Measurements from ENCODE around the gene DNAH14. TPM values are rescaled to one million over a fixed set of nuclear protein-coding genes. Genes with fewer than 3 reads are reported as not detected.

DNAH14 gene
- total RNA-seq, 1 experiment from 2014 or later: 39.7 TPM

GRCh38 chr1:225113265-225113664 lies 183.8 kb downstream of the DNAH14 start:
- H3K27ac Mint-ChIP-seq: no peak overlapping the region
- DNase-seq: no peak
- no peaks in the 10 kb centered on the region for H3K79me2 ChIP-seq (ENCODE audit: insufficient read depth, low read length)
- no peak overlapping the region for H3K18ac ChIP-seq (ENCODE audit: insufficient read length, low read depth, low read length)
- no peaks in the 10 kb centered on the region for H3K27me3 Mint-ChIP-seq (ENCODE audit: low read depth)
- H2AFZ ChIP-seq (ENCODE audit: low read length): no peak overlapping the region
- H3K14ac ChIP-seq (ENCODE audit: insufficient read depth, low read length): no peak overlapping the region
- no peak overlapping the region for H4K8ac ChIP-seq (replicated peaks; ENCODE audit: insufficient read length, low read depth, low read length)
- H3K4me1 Mint-ChIP-seq: no peaks in the 10 kb centered on the region
- H3K56ac ChIP-seq (ENCODE audit: insufficient read length, low read depth, low read length): no peak overlapping the region
- H3K79me1 ChIP-seq (ENCODE audit: insufficient read depth, low read depth, low read length, poor library complexity, severe bottlenecking): no peaks in the 10 kb centered on the region
- no peaks in the 10 kb centered on the region for H3K4me1 ChIP-seq (ENCODE audit: insufficient read depth, low read length)
- H2BK15ac ChIP-seq (ENCODE audit: low read depth, low read length): no peak overlapping the region
- no peak overlapping the region for H3K9ac ChIP-seq (ENCODE audit: extremely low read depth, insufficient read length, low read length)
- no peaks in the 10 kb centered on the region for H3K23me2 ChIP-seq (ENCODE audit: insufficient read length, low read depth, low read length, poor library complexity, severe bottlenecking)
- H3K9me3 ChIP-seq (ENCODE audit: control insufficient read depth, low read depth, low read length): no peaks in the 10 kb centered on the region
- no peak overlapping the region for H4K5ac ChIP-seq (ENCODE audit: insufficient read length, low read depth, low read length)
- no peak overlapping the region for H3K4ac ChIP-seq (ENCODE audit: low read depth, low read length)
- no peak overlapping the region for H4K91ac ChIP-seq (ENCODE audit: insufficient read length, low read depth, low read length)
- H2BK5ac ChIP-seq (ENCODE audit: insufficient read length, low read length): no peak overlapping the region
- no peak overlapping the region for H2BK20ac ChIP-seq (ENCODE audit: low read depth, low read length, poor library complexity, severe bottlenecking)
- no peak overlapping the region for H2BK12ac ChIP-seq (ENCODE audit: insufficient read length, low read depth, low read length)
- no peak overlapping the region for H3K27ac ChIP-seq (ENCODE audit: insufficient read length, low read depth, low read length)
- H3K27me3 ChIP-seq (ENCODE audit: insufficient read depth, low read length): no peaks in the 10 kb centered on the region
- no peak overlapping the region for H3K4me3 Mint-ChIP-seq
- no peak overlapping the region for H2AK5ac ChIP-seq (ENCODE audit: insufficient read length, low read length)
- no peak overlapping the region for H3K23ac ChIP-seq (ENCODE audit: insufficient read length, low read depth, low read length)
- H3K9me3 Mint-ChIP-seq: peaks cover 0 to 6% of the 10 kb centered on the region in 2 experiments; a peak in 2 of 5 replicates
- H2BK120ac ChIP-seq (ENCODE audit: low read depth, low read length, poor library complexity, severe bottlenecking): no peak overlapping the region
- peaks cover 0 to 2% (median 0%) of the 10 kb centered on the region in 3 experiments; a peak in 2 of 7 replicates for H3K36me3 Mint-ChIP-seq (ENCODE audit: insufficient read depth in 1 of 3, low read depth in 3 of 3)
- no peaks in the 10 kb centered on the region for H4K20me1 ChIP-seq (ENCODE audit: control insufficient read depth, insufficient read depth, insufficient read length)
- no peak overlapping the region for H3K4me2 ChIP-seq (ENCODE audit: insufficient read depth, insufficient read length, low read length)
- no CpG with 5 or more reads among the region's 1 CpG for WGBS (ENCODE audit: extremely low coverage, insufficient read length, low lambda C conversion rate)
- H3T11ph ChIP-seq (ENCODE audit: low read length): no peak overlapping the region
- TF ChIP-seq, protein P1, sequence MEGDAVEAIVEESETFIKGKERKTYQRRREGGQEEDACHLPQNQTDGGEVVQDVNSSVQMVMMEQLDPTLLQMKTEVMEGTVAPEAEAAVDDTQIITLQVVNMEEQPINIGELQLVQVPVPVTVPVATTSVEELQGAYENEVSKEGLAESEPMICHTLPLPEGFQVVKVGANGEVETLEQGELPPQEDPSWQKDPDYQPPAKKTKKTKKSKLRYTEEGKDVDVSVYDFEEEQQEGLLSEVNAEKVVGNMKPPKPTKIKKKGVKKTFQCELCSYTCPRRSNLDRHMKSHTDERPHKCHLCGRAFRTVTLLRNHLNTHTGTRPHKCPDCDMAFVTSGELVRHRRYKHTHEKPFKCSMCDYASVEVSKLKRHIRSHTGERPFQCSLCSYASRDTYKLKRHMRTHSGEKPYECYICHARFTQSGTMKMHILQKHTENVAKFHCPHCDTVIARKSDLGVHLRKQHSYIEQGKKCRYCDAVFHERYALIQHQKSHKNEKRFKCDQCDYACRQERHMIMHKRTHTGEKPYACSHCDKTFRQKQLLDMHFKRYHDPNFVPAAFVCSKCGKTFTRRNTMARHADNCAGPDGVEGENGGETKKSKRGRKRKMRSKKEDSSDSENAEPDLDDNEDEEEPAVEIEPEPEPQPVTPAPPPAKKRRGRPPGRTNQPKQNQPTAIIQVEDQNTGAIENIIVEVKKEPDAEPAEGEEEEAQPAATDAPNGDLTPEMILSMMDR (conservative IDR thresholded peaks at IDR 0.05): no peak
